OCI-LY1 (cell line): ENCODE measurements around the gene CEP83.

Experiments used
- CTCF ChIP-seq: fragments of 200-600 bp; sonication (generic), shearing (Covaris generic); IDR thresholded peaks from 2 replicates; pipeline ENCODE4 v1.5.1; 2017; ENCODE audit warnings: mild to moderate bottlenecking, antibody characterized with exemption, low read length, moderate library complexity, mixed read lengths
- EZH2 ChIP-seq: fragments of 200-600 bp; sonication (generic), shearing (Covaris generic); IDR thresholded peaks from 2 replicates; pipeline ENCODE4 v1.8.0; 2017; ENCODE audit warnings: borderline replicate concordance, mixed run types, mild to moderate bottlenecking, antibody characterized with exemption, low read length, moderate library complexity, mixed read lengths

DNA sequence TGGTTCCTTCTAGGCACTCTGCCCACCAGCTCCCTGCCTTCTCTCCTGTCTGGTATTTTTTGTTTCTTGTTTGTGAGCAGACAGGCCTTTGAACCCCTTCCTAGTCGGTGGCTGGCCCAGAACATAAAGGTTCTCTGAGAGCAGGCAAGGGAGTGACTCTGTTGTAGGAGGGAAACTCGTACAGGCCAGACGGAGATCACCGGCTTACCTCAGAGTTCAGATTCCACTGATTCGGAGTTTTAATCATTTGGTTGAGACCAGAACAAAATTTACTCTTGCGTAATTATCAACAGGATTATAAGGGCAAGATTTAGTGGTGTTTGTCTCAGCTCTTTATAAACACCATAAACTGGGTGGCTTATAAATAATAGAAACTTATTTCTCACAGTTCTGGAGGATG, 182.9 kb downstream of the CEP83 start:
- no peak for TF ChIP-seq CTCF
- TF ChIP-seq EZH2: no peak
